ENCODE results near the gene ECE1. TPM values are rescaled to one million over a fixed set of nuclear protein-coding genes. Genes with fewer than 3 reads are reported as not detected.

Gene ECE1
- total and polyA plus RNA-seq, 2 of the 8 experiments (the other 6 are each of a cell fraction or from before 2014, with no cell fraction given) = 21.4 to 36.8 TPM

- no peaks in the 10 kb centered on the region for H4K20me1 ChIP-seq (replicated peaks in 1 of 2; ENCODE audit: control insufficient read depth in 1 of 2, insufficient read depth in 2 of 2, low read length in 2 of 2)
- TF ChIP-seq HDAC2 (IDR thresholded peaks at IDR 0.05; ENCODE audit: borderline replicate concordance in 1 of 2, low read depth in 2 of 2, low read length in 2 of 2) (no peak), KDM1A (IDR thresholded peaks at IDR 0.05; ENCODE audit: borderline replicate concordance, low read length) (peak; percentile 22; the same call in 1 of the 2 replicates)
- ChIA-PET CTCF (ENCODE audit: partially characterized antibody) (interaction anchor here (1.0 to 15.0 kb wide), 17 partner anchors 7 to 189 kb away, joined by 3 to 168 read pairs (median 6); partner anchors contain the start of gene ALPL), POLR2A (ENCODE audit: partially characterized antibody) (interaction anchor here (0.7 kb wide), 1 partner anchor 13 kb away, joined by 3 read pairs; no protein-coding TSS in a partner anchor)
- H3K36me3 ChIP-seq (ENCODE audit: control insufficient read depth in 2 of 4, insufficient read depth in 4 of 4, low read length in 3 of 4) = no peaks in the 10 kb centered on the region
- no peak overlapping the region for H2BK120ac ChIP-seq (replicated peaks; ENCODE audit: low read depth, low read length)
- no peak overlapping the region for H2AFZ ChIP-seq (ENCODE audit: low read length)
- H2BK12ac ChIP-seq (ENCODE audit: low read depth, low read length) = no peak overlapping the region
- no peaks in the 10 kb centered on the region for H3K23me2 ChIP-seq (ENCODE audit: low read depth, low read length)
- H3K9ac ChIP-seq (replicated peaks in 1 of 4; ENCODE audit: extremely low read depth in 1 of 4, low read depth in 3 of 4, low read length in 3 of 4) = no peak overlapping the region
- H3K56ac ChIP-seq (replicated peaks; ENCODE audit: insufficient read length, low read depth, low read length) = no peak overlapping the region
- no peak overlapping the region for H3K27ac ChIP-seq (ENCODE audit: low read depth, low read length)
- H2BK5ac ChIP-seq (ENCODE audit: low read depth, low read length) = no peak overlapping the region; the same call in 1 of the 2 replicates
- WGBS, 2 experiments (ENCODE audit: extremely low coverage in 1 of 2, insufficient coverage in 1 of 2, insufficient read length in 1 of 2, insufficient replicate concordance in 2 of 2, low coverage in 1 of 2, low lambda C conversion rate in 2 of 2, missing lambda C conversion rate in 1 of 2) = 84% methylated on average over 12 of the region's 12 CpGs; no CpG with 5 or more reads in 1 of the 2 experiments
- H3K23ac ChIP-seq (ENCODE audit: insufficient read length) = no peak overlapping the region
- H2BK15ac ChIP-seq (ENCODE audit: low read length) = no peak overlapping the region
- 0 out of 2 replicates have a peak overlapping the region, but pooled peaks have one; percentile 34 for H2AK5ac ChIP-seq (ENCODE audit: low read depth, low read length)
- peaks cover 9% of the 10 kb centered on the region; the same call in 1 of the 2 replicates for H3K79me1 ChIP-seq (ENCODE audit: low read depth, low read length)
- DNase-seq (ENCODE audit: low read depth in 1 of 2, low spot score in 2 of 2) (no peak), FAIRE-seq (no peak)
- H4K91ac ChIP-seq (replicated peaks; ENCODE audit: insufficient read length, low read length) = peak overlapping the region; percentile 50
- H3K4ac ChIP-seq (replicated peaks; ENCODE audit: insufficient read length, low read depth, low read length) = no peak overlapping the region
- no peak overlapping the region for H3K14ac ChIP-seq (ENCODE audit: insufficient read length)
- H4K5ac ChIP-seq (ENCODE audit: insufficient read length, low read depth, low read length) = no peak overlapping the region
- H3K9me3 ChIP-seq (ENCODE audit: insufficient read depth in 2 of 2, low read depth in 1 of 2, low read length in 1 of 2) = no peaks in the 10 kb centered on the region
- H4K8ac ChIP-seq (ENCODE audit: extremely low read depth, insufficient read depth, low read length) = no peak overlapping the region
- no peak overlapping the region for H3K4me3 ChIP-seq (ENCODE audit: extremely low read depth in 1 of 4, insufficient read depth in 2 of 4, low read depth in 3 of 4, low read length in 4 of 4)
- 0 out of 2 replicates have a peak overlapping the region, but pooled peaks have one; percentile 61 for H2BK20ac ChIP-seq (ENCODE audit: low read length)
- no peaks in the 10 kb centered on the region for H3K27me3 ChIP-seq (replicated peaks in 1 of 4; ENCODE audit: control insufficient read depth in 3 of 4, extremely low read depth in 1 of 4, insufficient read depth in 3 of 4, low read length in 3 of 4)
- peaks cover 16 to 62% (median 42%) of the 10 kb centered on the region in 4 experiments for H3K4me1 ChIP-seq (replicated peaks in 1 of 4; ENCODE audit: control insufficient read depth in 3 of 4, insufficient read depth in 4 of 4, low read length in 3 of 4)
- H3K18ac ChIP-seq (ENCODE audit: extremely low read depth, low read length) = no peak overlapping the region
- peaks cover 0 to 7% of the 10 kb centered on the region in 2 experiments; a peak in 1 of 4 replicates for H3K79me2 ChIP-seq (ENCODE audit: control insufficient read depth in 1 of 2, insufficient read depth in 2 of 2, low read length in 2 of 2)
- H3K4me2 ChIP-seq (ENCODE audit: insufficient read depth in 1 of 2, low read depth in 2 of 2, low read length in 2 of 2) = peak overlapping the region; percentile 4 to 30; a peak in 2 of 4 replicates
These were observed 30.3 kb upstream of the ECE1 start for GRCh38 chr1:21320410-21321108.
